Measurements from ENCODE around the gene CLEC20A.
A peak's percentile ranks its signal among the peaks of the same experiment; 100 is the strongest.

The CLEC20A gene

DNA sequence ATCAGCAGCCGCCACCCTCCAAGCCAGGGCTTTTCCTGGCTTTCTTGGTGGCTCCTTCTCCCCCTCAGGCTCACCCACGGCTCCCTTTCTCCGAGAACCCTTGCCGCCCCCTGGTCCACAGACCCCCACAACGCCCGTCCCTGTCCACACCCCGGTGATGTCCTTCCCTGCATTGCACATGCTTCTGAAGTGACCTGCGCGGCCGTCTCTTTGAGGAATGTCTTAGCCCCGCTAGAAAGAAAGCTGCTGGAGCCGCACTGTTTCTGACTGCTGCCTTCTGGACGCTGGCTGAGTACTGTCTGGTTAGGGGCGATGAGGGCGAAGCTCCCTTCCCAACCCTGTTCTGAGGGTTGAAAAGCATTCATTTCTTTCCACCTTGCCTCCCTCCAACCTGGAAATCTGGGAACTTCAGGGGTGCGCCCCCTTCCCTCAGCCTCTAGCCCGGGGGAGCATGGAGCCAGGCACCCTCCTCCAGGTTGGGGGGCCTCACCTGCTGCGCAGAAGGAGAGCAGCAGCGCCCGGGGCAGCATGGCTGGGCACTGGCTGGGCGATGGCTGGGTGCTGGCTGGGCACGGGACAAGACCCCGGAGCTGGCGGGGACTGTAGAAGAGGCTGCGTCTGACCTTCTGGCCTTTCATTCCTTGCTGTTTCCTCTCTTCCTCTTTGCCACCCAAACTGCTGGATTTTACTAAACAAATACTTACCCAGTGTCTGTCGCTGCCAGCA is at the start of gene CLEC20A:
TSS of gene CLEC20A (minus strand) at position 555 of the 726 bp plus-strand sequence. CDS start at position 530, 25 bp downstream.
- no peak for DNase-seq

GRCh38 chr1:178544531-178544930 is 47.8 kb upstream of the CLEC20A start:
- no peak for DNase-seq

DNA sequence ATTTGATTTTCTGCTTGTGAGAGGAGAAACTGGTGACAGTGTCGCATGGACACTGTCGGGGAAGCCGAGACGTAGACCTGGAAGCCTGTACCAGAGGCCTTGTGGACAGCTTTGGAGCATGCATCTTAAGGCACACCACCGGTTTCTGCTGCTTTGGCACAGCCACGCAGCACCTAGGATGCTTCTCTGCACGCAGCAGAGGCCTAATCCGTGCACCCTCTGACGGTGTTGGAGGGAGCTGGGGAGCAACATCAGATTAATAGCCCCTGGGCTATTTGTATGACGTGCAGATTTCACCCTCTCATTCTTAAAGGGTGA is 46.5 kb upstream of the CLEC20A start:
- DNase-seq, result no peak

GRCh38 chr1:178542554-178543289 is 46.0 kb upstream of the CLEC20A start:
- DNase-seq, result peak; percentile 84

GRCh38 chr1:178541829-178542553 is 45.2 kb upstream of the CLEC20A start:
- DNase-seq, result no peak

DNA sequence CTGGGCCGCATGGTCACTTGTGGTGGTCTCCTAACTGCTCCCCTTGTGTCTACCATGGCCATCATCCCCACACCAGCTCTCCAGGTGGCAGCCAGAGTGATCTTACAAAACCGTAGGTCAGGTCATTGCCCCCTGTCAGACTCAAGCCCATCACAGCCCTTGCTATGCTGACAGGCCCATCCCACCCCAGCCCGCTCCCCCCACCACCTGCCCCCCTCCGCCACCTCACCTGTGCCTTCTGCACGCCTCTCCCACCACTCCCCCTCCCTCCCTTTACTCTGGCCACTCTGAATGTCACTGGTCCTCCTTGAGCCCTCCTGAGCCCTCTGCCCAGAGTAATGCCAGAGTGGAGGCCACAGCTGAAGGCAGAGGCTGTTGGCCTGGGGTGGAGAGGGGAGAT is 44.6 kb upstream of the CLEC20A start:
- DNase-seq, result no peak

DNA sequence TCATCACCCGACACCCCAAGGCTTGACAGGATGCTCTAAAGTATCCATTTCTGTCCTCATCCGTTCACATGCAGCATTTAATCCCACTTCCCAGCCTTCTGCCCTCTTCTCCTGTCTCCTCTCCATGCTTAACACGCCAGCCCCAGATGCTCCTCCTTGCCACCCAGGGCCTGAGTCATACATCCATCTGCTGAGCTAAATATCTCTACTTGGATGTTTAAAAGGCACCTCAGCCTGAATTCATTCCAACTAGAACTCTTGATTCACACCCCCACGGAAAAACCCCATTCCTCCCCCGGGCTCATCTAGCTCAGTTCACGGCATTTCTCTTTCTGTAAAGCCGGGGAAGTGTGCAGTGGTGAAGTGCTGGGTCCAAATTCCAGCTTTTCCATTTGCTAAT is 43.9 kb upstream of the CLEC20A start:
- no peak for DNase-seq

DNA sequence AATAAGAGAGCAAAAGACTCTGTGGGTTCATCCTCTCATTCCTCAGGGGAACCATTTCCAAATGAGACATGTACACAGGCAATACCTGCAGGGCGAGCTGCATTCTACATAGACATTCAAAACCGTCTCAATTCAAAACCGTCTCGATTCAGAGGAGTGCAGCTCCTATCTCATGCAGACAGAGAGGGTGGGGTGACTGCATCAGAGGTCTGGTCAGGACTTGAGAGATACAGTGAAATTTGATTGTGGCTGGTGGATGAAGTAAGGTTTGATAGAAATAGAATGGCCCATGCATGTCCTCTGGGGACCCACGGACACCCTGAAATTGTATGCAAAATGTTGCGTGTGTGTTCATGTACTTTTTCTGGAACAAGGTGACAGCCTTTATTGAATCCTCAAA is 43.4 kb upstream of the CLEC20A start:
- DNase-seq, result no peak

DNA sequence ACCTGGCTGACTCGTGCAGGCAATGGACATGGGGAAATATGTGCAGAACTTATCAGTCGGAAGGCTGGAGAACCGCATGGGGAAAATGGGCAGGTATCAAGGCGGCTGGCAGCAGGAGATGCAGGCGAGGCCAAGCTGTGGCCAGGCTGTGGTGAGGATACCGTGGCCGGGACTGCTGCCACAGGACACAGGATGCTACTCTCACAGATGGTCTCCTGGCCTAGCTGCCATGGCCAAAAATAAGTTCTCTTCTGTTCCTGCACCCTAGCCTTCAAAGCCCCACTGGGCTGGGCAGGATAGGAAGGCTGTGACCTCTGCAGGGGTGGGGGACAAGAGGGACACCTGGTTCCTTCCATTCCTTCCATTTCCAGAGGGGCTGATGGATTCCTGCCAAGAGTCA is 42.5 kb upstream of the CLEC20A start:
- DNase-seq, result no peak

DNA sequence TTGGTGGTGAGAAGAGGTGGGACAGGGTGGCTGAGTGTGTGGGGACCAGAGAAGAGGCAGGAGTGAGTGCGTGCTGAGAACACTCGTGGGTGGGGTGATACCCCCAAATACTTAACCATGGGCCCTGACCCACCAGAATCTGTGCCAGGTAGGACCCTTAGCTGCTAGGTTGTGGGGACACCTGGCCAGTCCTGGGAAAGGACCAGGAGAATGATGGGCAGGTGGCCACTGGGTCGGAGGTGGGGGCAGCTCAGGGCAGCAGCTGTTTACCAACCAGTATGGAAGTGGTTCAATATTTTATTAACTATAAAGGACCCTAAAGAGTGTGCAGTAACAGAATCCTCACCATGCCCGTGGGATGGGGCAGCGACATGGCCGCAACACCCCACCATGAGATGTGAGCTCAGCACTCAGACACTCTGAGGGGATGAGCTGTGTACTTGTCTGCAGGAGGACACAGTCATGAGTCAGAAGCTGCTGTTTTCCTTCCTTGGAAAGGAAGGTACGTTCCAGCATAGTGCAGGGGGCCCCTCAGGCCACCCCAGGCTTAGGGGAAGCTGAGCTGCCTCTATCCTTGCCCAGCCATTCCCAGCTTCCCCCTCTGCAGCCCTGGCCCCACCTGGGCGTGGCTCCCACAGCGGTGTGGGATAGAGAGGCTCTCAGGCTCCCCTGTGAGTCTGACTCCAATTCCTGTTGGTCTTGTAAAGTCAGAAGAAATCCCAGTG is 41.6 kb upstream of the CLEC20A start:
- no peak for DNase-seq

GRCh38 chr1:178537382-178538090 is 40.8 kb upstream of the CLEC20A start:
- no peak for DNase-seq

- DNase-seq, result no peak
Observed at GRCh38 chr1:178536844-178537371, 40.1 kb upstream of the CLEC20A start.

DNA sequence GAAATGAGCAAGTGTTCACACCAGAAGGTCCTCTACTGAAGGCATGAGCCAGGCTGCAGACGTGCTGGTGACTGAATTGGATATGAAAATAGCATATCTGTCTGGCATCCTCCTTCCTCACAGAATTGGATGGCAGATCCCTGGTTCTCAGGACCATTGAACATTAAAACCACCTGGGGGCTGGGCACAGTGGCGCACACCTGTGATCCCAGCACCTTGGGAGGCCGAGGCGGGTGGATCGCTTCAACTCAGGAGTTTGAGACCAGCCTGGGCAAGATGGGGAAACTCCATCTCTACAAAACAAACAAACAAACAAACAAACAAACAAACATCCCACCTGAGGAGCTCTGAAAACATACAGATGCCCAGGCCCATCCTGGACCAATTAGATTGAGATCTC is 39.6 kb upstream of the CLEC20A start:
- DNase-seq, result no peak

- no peak for DNase-seq
Observed at GRCh38 chr1:178534137-178534868, 37.5 kb upstream of the CLEC20A start.

- DNase-seq, result no peak
Observed at GRCh38 chr1:178533121-178533946, 36.6 kb upstream of the CLEC20A start.

DNA sequence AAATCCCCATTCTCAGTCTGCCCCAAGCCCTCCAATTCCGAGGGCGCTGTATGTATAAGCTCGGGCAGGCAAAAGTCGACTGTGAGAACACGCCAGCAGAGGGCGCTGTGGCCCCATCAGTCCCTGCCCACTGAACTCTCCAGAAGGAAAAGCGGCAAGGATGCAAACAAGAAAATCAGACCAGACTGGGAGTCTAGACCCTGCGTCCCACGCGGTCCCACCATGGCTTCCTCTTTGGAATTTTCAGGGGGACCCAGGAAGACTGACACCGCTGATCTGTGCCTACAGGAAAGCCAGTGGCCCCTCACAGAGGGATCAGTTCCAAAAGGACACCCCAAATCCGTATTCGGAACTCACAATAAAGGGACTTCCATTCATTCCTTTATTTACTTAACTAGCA is 35.6 kb upstream of the CLEC20A start:
- DNase-seq, result no peak

DNA sequence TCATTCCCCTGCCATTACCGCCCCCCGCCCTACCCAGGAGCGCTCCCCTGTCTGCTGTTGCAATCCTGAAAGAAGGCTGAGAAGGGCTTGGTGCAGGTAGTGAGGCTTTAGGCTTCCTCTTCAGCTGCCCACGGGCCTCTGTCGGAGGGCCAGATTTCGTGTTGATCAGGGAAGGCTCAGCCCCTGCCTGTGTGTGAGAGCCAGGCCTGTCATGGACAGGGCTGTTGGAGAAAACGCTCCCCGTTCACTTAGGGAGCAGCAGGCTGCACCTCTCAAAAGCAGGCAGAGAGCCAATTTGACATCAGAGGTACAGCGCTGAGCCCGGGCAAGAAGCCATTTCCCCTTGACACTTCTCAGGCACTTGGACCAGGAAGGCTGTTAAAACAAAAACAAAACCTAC is 35.1 kb upstream of the CLEC20A start:
- no peak for DNase-seq

GRCh38 chr1:178530502-178530901 is 33.7 kb upstream of the CLEC20A start:
- no peak for DNase-seq

DNA sequence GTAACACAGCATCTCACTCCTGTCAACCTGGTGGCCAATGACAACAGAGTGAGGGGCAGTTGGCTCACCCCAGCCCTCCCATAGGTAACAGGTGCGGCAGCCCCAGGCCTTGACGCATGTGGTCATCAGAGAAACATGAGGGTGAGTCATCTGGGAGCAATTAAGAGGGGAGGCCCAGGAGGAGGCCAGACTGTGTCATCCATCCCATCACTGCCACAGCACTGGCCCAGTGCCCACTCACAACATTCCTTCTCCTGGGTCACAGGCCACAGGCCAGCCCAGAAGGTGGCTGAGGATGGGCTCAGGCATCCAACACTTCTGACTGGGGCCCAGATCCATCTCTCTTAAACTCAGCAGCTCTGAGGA is 33.3 kb upstream of the CLEC20A start:
- DNase-seq, result no peak

GRCh38 chr1:178529364-178530036 is 32.7 kb upstream of the CLEC20A start:
- DNase-seq, result no peak
